Measurements from ENCODE around the gene DLEC1.
"Not testable (repeated sequence)": the region's sequence is repeated elsewhere in the genome, so short reads cannot be mapped to it uniquely, and the experiment has no call there.

DLEC1 gene

GRCh38 chr3:38018296-38019266 lies 20.4 kb upstream of the DLEC1 start:
- no peak for DNase-seq

DNA sequence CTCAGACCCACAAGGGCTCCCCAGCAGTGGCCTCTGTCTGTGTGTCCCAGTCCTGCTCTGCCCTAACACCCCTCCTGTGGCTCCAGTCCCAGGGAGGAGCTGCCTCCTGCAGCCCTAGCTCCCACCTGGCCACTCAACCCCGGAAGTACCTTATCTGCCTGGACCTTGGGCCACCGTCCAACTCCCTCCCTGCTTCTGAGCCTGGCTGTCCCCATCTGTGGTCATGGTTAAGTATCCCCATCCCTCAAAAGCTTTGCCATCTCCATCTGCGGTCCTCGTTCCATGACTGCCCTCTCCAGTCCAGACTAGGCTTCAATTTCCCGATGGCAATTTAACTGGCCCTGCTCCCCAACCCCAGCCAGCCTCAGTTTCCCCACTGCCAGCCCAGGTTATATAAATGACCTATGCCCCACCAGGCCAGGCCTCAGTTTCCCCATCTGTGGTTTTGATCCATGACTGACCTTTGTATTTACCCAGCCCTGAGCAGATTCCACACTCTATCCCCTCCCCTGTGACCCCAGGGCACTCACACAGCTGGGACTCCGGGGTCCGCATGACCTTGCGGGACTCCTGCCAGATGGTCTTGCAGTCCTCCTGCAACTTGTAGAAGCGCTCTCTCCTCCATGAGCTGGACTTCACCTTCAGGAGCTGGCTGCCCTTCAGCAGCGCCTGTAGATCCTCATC lies 19.2 kb upstream of the DLEC1 start:
- no peak for DNase-seq

GRCh38 chr3:38020342-38020726 lies 18.7 kb upstream of the DLEC1 start:
- no peak for DNase-seq

- no peak for DNase-seq
Measured at GRCh38 chr3:38021196-38021595, 17.8 kb upstream of the DLEC1 start.

GRCh38 chr3:38022301-38022700 lies 16.7 kb upstream of the DLEC1 start:
- no peak for DNase-seq

DNA sequence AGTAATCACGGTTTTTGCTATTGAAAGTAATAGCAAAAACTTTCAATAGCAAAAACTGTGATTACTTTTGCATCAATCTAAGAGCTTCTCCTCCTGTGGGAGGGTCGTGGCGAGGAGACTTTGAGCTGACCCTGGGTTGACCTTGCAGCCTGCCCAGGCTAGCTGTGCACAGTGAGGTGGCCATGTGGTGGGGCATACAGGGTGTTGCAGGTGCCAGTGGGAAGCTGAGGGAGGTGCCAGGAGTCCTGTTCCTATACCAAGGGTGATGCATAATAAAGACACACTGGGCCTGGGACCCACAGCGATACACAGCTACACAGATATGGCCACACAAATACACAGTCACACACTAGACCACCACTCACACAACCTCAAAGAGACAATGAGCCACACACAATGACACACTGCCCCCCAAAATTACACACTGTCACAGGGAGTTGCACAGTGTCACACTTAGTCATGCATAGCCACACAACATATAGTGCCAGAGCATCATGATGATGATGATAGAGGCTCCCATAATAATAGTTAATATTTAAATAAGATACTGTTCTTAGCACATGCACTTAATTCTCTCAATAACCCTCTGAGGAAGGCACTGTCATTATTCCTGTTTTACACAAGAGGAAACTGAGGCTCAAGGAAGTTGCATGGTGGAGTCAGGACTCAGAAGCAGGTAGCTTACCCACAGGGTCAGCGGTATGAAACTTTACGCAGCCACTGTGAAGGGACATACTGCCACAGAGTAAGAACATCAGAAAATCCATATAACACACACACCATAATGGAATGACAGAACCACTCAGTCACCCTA lies 15.9 kb upstream of the DLEC1 start:
- DNase-seq = no peak

- no peak for DNase-seq
Measured at GRCh38 chr3:38026856-38027255, 12.2 kb upstream of the DLEC1 start.

- no peak for DNase-seq
Measured at GRCh38 chr3:38027466-38028465, 11.2 kb upstream of the DLEC1 start.

DNA sequence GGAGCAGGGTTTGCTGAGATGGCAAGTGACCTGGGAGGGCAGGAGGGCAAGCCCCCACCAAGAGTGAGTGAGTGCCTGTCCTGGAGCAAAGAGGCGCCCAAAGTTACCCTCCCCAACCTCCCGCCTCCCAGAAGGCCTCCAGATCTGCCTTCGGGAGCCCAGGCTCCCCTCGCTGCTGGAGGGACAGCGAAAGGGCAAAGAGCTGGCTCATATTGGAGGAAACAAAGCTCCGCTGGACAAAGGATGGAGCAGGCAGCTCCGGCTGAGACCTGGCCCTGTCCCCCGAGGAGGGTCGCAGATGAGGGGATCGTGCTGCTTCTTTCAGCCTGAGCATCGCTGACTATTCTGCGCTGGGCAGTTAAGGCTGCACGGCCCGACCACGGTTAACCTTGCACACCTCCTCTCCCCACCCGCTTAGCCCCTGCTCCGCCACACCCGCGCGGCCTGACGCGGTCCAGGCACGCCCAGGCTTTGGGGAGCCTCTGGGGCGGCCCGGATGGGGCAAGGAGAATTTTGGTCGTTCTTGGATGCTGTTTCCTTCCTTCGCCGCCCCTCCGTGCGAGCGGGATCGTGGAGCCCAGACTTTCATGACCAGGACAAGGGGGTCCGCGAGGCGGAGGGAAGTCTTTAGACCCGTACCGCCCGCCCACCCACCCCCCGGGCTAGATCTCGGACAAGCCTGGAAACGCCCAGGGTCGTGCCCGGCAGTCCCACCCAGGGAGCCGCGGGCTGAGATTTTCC lies 10.2 kb upstream of the DLEC1 start:
- DNase-seq = no peak

- no peak for DNase-seq
Measured at GRCh38 chr3:38029400-38030125, 9.4 kb upstream of the DLEC1 start, which contains the start of gene PLCD1. Gene PLCD1 (minus strand): TSS chr3:38029642. CDS start chr3:38029539, 103 bp downstream.

- no peak for DNase-seq
Measured at GRCh38 chr3:38030126-38031021, 8.6 kb upstream of the DLEC1 start.

- DNase-seq = no peak
Measured at GRCh38 chr3:38031022-38031994, 7.7 kb upstream of the DLEC1 start.

DNA sequence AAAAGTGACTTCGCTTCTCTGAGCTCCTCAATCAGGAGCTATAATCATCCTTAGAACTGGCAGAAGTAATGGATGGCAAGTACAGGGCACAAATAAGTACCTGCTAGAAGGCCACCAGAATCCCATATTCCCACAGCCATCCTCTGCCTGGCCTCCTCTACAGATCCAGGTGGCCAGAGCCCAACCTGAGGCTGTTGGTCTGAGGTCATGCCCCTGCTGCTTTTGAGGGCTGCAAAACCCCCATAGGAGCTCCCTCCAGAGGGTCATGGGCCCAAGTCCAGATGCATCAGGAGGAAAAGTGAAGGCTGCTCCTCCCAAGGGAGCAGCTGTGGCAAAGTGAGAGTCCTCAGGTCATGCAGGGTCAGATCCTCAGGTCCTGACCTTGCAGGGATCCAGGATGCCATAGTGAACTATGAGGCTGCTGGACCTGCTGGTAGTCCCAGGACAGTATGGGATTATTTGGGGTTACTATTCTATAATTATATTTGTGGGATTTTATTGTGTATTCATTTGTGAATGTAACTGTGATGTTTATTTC lies 6.6 kb upstream of the DLEC1 start:
- DNase-seq = no peak

DNA sequence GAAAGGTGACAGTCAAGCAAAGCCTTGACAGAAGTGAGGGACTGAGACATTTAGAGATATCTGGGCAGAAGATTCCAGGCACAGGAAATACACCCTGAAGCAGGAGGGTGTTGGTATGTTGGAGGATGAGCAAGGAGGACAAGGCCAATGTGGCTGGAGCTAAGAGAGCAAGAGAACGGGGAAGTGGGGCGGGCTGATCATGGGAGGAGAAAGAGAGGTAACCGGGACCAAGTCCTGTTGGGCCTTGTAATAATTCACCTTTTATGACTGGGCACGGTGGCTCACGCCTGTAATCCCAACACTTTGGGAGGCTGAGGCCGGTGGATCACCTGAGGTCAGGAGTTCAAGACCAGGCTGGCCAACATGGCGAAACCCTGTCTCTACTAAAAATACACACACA lies 5.4 kb upstream of the DLEC1 start:
- not testable (repeated sequence) for DNase-seq

DNA sequence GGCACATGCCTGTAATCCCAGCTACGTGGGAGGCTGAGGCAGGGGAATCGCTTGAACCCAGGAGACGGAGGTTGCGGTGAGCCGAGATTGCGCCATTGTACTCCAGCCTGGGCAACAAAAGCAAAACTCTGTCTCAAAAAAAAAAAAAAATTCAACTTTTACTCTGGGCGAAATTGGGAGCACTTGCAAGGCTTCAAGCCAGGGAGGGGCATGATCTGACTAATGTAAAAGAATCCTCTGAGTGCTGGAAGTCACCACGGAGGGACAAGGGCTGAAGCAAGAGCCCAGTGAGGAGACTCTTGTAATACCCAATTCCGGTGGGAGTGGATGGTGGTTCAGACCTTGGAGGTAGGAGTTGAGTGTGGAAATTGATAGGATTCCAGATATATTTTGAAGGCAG lies 4.7 kb upstream of the DLEC1 start:
- DNase-seq = peak; percentile 41

- DNase-seq = no peak
Measured at GRCh38 chr3:38036286-38036685, 2.7 kb upstream of the DLEC1 start.

GRCh38 chr3:38036906-38037305 lies 2.1 kb upstream of the DLEC1 start:
- DNase-seq = no peak

GRCh38 chr3:38038447-38038911 lies 529 bp upstream of the DLEC1 start:
- DNase-seq = no peak

Measured in MV-4-11 (cell line).